Stimulated activated naive CD8-positive, alpha-beta T cell treated with anti-CD3 and anti-CD28 coated beads, Interleukin-15, amount 100 ng/mL, for 72 hours (primary cell): ENCODE measurements around the gene STAM.
"Not testable (repeated sequence)": the region's sequence is repeated elsewhere in the genome, so short reads cannot be mapped to it uniquely, and the experiment has no call there.

Source experiments
- ATAC-seq: fragments of 150-1000 bp; cut with Tn5 transposase; 2 replicates; pipeline ENCODE4 v1.10.0; 2021; ENCODE audit warnings: mild to moderate bottlenecking, moderate library complexity
- DNase-seq, 2 donors: peaks; one replicate each; pipeline ENCODE4 v3.0.0; 2021 to 2022
- H3K27ac Mint-ChIP-seq, 2 donors: one replicate each; pipeline ENCODE4 v1.8.0; 2022; ENCODE audit warnings: mild to moderate bottlenecking in 2 of 2, mixed read lengths in 2 of 2, moderate library complexity in 2 of 2
- H3K27me3 Mint-ChIP-seq: one replicate; pipeline ENCODE4 v1.8.0; 2022; ENCODE audit warnings: mixed read lengths
- H3K4me1 Mint-ChIP-seq: one replicate; pipeline ENCODE4 v1.8.0; 2022; ENCODE audit warnings: mild to moderate bottlenecking, mixed read lengths
- H3K4me3 Mint-ChIP-seq, 2 donors: one replicate each; pipeline ENCODE4 v1.8.0; 2022; ENCODE audit warnings: mild to moderate bottlenecking in 2 of 2, mixed read lengths in 2 of 2, moderate library complexity in 1 of 2
- H3K9me3 Mint-ChIP-seq, 2 donors: one replicate each; pipeline ENCODE4 v1.8.0; 2022; ENCODE audit warnings: mixed read lengths in 2 of 2

STAM gene

DNA sequence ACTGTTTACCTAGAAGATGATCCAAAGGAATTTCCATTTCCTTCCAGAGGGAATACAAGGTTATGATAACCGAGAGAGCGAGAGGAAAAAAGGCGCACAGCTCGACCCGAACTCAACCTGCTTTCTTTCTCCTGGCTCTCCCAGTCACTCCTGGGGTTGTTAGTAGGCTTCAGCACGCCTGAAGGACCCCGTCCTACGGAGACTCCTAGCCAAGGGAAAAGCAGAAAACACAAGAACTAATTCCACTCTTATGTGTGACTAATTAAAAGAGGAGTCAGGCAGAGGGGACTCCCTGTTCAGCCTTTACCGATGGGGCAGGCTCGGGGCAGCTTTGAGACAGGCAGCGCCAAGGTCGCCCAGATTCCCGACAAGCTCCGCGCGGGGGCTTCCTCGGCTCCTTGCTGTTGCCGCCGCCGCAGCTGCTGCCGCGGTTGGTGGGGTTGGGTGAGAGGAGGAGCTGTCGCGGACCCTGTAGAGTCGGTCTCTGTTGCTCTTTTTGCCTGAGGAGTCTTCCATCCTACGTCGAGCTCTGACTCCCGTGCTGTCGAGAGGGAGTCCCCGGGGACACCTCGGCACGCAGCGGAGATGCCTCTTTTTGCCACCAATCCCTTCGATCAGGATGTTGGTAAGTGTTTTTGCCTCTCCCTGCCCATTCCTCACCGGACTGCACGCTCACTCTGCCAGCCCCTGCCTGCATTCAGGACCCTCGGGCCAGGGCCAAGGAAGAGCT, at the start of gene STAM:
STAM (plus strand) TSS at position 397 of the 730 bp plus-strand sequence; CDS start at position 586, 189 bp downstream.
- Mint-ChIP-seq H3K27ac (peak within 1 kb of the TSS; percentile 100), H3K4me3 (peak within 1 kb of the TSS; percentile 93 to 96), H3K27me3 (no peaks in the 10 kb centered on the region), H3K9me3 (peaks cover 5 to 13% of the 10 kb centered on the region in 2 donors), H3K4me1 (peaks cover 32% of the 10 kb centered on the region)
- DNase-seq (peak; percentile 93), ATAC-seq (peak; percentile 81)

GRCh38 chr10:17597386-17597785, 46.6 kb upstream of the STAM start:
- H3K27me3 Mint-ChIP-seq = no peaks in the 10 kb centered on the region
- H3K27ac Mint-ChIP-seq = peak overlapping the region in 1 of 2 donors; percentile 33
- ATAC-seq (no peak), DNase-seq (no peak)
- no peaks in the 10 kb centered on the region for H3K9me3 Mint-ChIP-seq
- H3K4me1 Mint-ChIP-seq = no peaks in the 10 kb centered on the region
- H3K4me3 Mint-ChIP-seq = no peak overlapping the region

GRCh38 chr10:17599089-17599488, 44.9 kb upstream of the STAM start:
- ATAC-seq (no peak), DNase-seq (no peak)
- Mint-ChIP-seq H3K27ac (no peak overlapping the region), H3K4me3 (no peak overlapping the region), H3K27me3 (no peaks in the 10 kb centered on the region), H3K4me1 (no peaks in the 10 kb centered on the region), H3K9me3 (no peaks in the 10 kb centered on the region)

- DNase-seq (no peak), ATAC-seq (no peak)
- Mint-ChIP-seq H3K4me3 (no peak overlapping the region), H3K27me3 (no peaks in the 10 kb centered on the region), H3K9me3 (no peaks in the 10 kb centered on the region), H3K27ac (no peak overlapping the region), H3K4me1 (no peaks in the 10 kb centered on the region)
These were observed 38.0 kb upstream of the STAM start for GRCh38 chr10:17605936-17606335.

- H3K27ac Mint-ChIP-seq = no peak overlapping the region
- ATAC-seq = no peak
- no peaks in the 10 kb centered on the region for H3K9me3 Mint-ChIP-seq
- no peak for DNase-seq
- H3K4me3 Mint-ChIP-seq = no peak overlapping the region
- H3K27me3 Mint-ChIP-seq = no peaks in the 10 kb centered on the region
- H3K4me1 Mint-ChIP-seq = no peaks in the 10 kb centered on the region
These were observed 37.4 kb upstream of the STAM start for GRCh38 chr10:17606547-17607040.

DNA sequence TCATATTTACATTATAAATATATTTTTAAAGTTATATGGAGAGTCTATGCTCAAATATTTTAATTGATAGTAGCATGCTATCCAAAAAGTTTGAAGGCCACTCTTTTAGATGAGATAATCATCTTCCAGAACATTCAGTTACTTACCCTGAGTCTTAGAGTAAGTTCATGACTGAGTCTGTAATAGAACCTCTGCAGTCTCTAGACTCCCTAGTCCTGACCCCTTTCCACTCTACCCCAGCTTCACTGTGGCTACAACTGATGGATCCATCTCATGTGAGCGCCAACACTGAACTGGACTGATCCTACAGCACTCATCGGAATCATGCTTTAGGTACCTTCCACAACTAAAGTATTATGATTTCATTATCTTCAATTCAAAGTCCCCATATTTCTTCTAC, 36.9 kb upstream of the STAM start:
- Mint-ChIP-seq H3K4me1 (no peaks in the 10 kb centered on the region), H3K4me3 (no peak overlapping the region), H3K9me3 (no peaks in the 10 kb centered on the region), H3K27me3 (no peaks in the 10 kb centered on the region), H3K27ac (no peak overlapping the region)
- DNase-seq (no peak), ATAC-seq (no peak)

GRCh38 chr10:17607603-17608332, 36.2 kb upstream of the STAM start:
- no peak overlapping the region for H3K27ac Mint-ChIP-seq
- H3K9me3 Mint-ChIP-seq = no peaks in the 10 kb centered on the region

GRCh38 chr10:17609523-17610079, 34.4 kb upstream of the STAM start:
- Mint-ChIP-seq H3K4me1 (no peaks in the 10 kb centered on the region), H3K27ac (no peak overlapping the region), H3K9me3 (no peaks in the 10 kb centered on the region), H3K4me3 (no peak overlapping the region), H3K27me3 (no peaks in the 10 kb centered on the region)
- no peak for ATAC-seq
- DNase-seq = no peak

More at GRCh38 chr10:17607603-17608332, 36.2 kb upstream of the STAM start:
- Mint-ChIP-seq H3K4me1 (no peaks in the 10 kb centered on the region), H3K27me3 (no peaks in the 10 kb centered on the region), H3K4me3 (no peak overlapping the region)
- ATAC-seq = peak; percentile 83
- peak; percentile 12 to 23 for DNase-seq

DNA sequence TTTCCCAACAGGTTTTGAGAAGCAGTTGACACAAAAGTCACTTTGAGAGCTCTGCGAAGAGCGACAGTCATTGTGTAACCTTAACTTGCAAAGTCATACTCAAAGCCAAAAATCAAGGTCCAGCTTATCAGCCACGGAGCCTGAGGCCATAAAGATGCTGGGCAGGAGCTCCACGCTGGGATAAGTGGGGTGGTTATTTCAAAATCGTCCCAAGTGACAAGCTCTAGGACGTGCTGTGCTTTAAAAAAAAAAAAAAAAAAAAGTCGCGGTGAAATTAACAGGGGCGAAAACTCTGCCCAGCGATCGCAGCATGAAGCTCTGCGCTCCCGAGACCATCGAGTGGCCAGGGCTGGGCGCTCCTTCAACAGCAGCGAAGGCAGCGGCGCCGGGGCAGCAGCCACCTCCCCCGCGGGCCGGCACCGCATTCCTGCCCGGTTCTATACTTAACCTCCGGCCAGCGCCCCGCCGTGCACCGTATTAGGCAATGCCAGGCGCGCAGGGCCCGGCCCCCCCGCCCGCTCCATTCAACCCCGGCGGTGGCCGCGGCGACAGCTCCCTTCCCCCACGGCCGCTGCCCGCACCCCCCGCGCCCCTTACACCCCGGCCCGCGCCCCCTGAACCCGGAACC, 27.4 kb upstream of the STAM start:
- Mint-ChIP-seq H3K27ac (no peak overlapping the region), H3K4me1 (peaks cover 7% of the 10 kb centered on the region), H3K9me3 (no peaks in the 10 kb centered on the region), H3K27me3 (peaks cover 25% of the 10 kb centered on the region), H3K4me3 (peak overlapping the region; percentile 62 to 65)
- DNase-seq = peak in 1 of 2 donors; percentile 34
- peak; percentile 71 for ATAC-seq

- Mint-ChIP-seq H3K4me1 (peaks cover 7% of the 10 kb centered on the region), H3K27ac (no peak within 1 kb of the TSS), H3K9me3 (no peaks in the 10 kb centered on the region), H3K4me3 (peak within 1 kb of the TSS; percentile 83 to 85), H3K27me3 (peaks cover 25% of the 10 kb centered on the region)
- peak; percentile 55 to 66 for DNase-seq
- peak; percentile 80 for ATAC-seq
These were observed 26.7 kb upstream of the STAM start, which contains the start of gene HACD1 for GRCh38 chr10:17617031-17617911. Gene HACD1 (minus strand): TSS chr10:17617374. CDS start chr10:17617339, 35 bp downstream.

GRCh38 chr10:17622061-17622460, 21.9 kb upstream of the STAM start:
- Mint-ChIP-seq H3K4me1 (peaks cover 7% of the 10 kb centered on the region), H3K4me3 (no peak overlapping the region), H3K9me3 (no peaks in the 10 kb centered on the region), H3K27me3 (peaks cover 31% of the 10 kb centered on the region), H3K27ac (no peak overlapping the region)
- ATAC-seq = no peak
- no peak for DNase-seq

DNA sequence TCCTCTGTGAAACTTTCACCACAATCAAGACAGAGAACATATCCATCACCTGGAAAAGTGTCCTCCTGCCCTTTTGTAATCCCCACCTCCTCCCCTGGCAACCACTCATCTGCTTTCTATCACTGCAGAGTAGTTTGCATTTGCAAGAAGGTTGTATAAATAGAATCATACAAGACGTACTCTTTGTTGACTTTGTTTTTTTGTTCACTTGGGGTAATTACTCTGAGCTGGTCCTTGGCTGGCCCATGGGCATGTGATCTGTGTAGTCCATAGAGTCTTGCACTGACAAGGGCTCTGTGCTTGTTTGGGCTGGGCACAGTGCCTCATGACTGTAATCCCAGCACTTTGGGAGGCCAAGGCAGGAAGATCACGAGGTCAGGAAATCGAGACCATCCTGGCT, 19.0 kb upstream of the STAM start:
- H3K4me1 Mint-ChIP-seq = no peaks in the 10 kb centered on the region
- no peaks in the 10 kb centered on the region for H3K9me3 Mint-ChIP-seq
- H3K27me3 Mint-ChIP-seq = peaks cover 8% of the 10 kb centered on the region
- H3K27ac Mint-ChIP-seq = no peak overlapping the region
- no peak overlapping the region for H3K4me3 Mint-ChIP-seq
- DNase-seq = no peak
- ATAC-seq = no peak

GRCh38 chr10:17626656-17627055, 17.3 kb upstream of the STAM start:
- Mint-ChIP-seq H3K27ac (no peak overlapping the region), H3K4me1 (no peaks in the 10 kb centered on the region), H3K9me3 (no peaks in the 10 kb centered on the region), H3K27me3 (peaks cover 7% of the 10 kb centered on the region), H3K4me3 (no peak overlapping the region)
- ATAC-seq (no peak), DNase-seq (no peak)

DNA sequence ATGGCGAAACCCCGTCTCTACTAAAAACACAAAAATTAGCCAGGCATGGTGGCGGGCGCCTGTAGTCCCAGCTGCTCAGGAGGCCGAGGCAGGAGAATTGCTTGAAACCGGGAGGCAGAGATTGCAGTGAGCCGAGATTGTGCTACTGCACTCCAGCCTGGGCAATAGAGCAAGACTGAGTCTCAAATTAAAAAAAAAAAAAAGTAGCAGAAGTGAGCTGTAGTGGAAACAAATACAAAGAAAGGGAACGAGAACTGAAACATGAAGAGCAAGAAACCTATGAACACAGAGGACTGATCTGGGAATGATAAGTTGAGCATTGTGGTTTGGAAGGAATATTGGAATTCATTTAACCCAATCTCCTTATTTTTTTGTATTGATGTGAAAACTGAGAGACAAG, 11.4 kb upstream of the STAM start:
- not testable (repeated sequence) for H3K9me3 Mint-ChIP-seq, ATAC-seq, H3K4me3 Mint-ChIP-seq, H3K27ac Mint-ChIP-seq, DNase-seq, H3K4me1 Mint-ChIP-seq, H3K27me3 Mint-ChIP-seq

GRCh38 chr10:17633353-17633752, 10.6 kb upstream of the STAM start:
- ATAC-seq (no peak), DNase-seq (no peak)
- Mint-ChIP-seq H3K4me3 (no peak overlapping the region), H3K27me3 (no peaks in the 10 kb centered on the region), H3K9me3 (no peaks in the 10 kb centered on the region), H3K27ac (no peak overlapping the region), H3K4me1 (no peaks in the 10 kb centered on the region)
